ENCODE data around the gene FBXW8.

Gene FBXW8

DNA sequence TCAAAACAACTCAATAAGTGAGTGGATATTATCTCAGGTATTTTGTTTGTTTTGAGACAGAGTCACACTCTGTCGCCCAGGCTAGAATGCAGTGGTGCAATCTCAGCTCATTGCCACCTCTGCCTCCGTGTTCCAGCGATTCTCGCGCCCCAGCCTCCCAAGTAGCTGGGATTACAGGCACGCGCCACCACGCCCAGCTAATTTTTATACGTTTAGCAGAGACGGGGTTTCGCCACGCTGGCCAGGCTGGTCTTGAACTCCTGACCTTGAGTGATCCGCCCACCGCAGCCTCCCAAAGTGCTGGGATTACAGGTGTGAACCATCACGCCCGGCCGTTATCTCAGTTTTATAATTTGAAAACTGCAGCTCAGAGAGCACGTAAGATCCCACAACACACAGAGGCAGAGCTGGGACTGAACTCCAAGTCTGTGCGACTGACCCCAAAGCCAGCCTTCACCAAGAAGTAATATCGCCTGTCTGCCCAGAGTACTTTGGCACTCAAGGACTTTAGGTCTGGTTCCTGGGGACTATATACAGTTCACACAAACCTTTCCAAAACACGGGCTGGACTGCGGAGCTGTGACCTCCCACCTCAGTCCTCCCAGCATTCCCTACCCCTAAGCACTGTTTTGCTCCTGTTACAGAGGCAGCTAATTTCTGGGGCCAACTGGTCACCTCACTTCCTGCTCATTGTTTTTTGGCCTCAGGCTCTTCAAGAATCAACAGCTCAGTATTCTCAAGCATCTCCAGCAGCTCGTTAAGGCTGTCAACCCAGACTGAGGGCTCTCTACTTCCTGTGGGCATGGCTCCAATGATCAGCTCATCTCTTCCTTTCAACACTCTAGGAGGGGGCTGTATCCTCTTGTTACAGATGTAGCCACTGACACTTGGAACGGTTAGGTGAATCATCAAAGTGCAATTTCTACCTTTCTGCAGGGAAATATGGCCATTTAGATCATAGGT is 165.9 kb downstream of the FBXW8 start:
- intact Hi-C loops (cut with DNase I) = no loop called here
- no peak for DNase-seq

DNA sequence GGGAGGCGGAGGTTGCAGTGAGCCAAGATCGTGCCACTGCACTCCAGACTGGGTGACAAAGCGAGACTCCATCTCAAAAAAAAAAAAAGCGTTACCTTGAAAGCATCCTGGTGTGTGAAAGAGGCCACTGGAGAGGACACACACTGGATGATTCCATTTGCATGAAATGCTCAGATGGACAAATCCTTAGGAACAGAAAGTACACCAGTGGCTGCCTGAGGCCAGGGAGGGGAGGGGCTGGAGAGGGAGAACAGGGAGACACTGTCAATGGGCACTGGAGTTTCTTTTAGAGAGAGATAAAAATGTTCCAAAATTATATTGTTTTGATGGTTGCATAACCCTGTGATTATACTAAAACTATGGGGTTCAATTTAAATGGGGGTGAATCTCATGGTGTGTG is 168.7 kb downstream of the FBXW8 start:
- intact Hi-C loops (cut with DNase I) = no loop called here

GRCh38 chr12:117080661-117081144 is 170.0 kb downstream of the FBXW8 start:
- DNase-seq = no peak
- intact Hi-C loops (cut with DNase I) = no loop called here

More for the DNA sequence above, 168.7 kb downstream of the FBXW8 start:
- DNase-seq = no peak

Measured in head of caudate nucleus (tissue), 42 donors.